Urinary bladder (tissue), 4 donors: ENCODE data around the gene LINGO1. TPM values are rescaled to one million over a fixed set of nuclear protein-coding genes. Genes with fewer than 3 reads are reported as not detected.
A peak's percentile ranks its signal among the peaks of the same experiment; 100 is the strongest.

Source experiments
- DNase-seq: peaks from one replicate; pipeline ENCODE4 v3.0.0-alpha.2; 2015; ENCODE audit errors: extremely low spot score
- H3K27ac ChIP-seq: one replicate; pipeline ENCODE4 v1.5.1; 2013; ENCODE audit warnings: low read depth, mild to moderate bottlenecking, moderate library complexity
- H3K36me3 ChIP-seq: one replicate; pipeline ENCODE4 v1.6.1; 2013; ENCODE audit warnings: mild to moderate bottlenecking, moderate library complexity; ENCODE audit not compliant: insufficient read depth
- H3K4me1 ChIP-seq: one replicate; pipeline ENCODE4 v1.6.1; 2013; ENCODE audit warnings: mild to moderate bottlenecking, moderate library complexity; ENCODE audit not compliant: insufficient read depth
- H3K4me3 ChIP-seq: one replicate; pipeline ENCODE4 v1.5.1; 2013; ENCODE audit warnings: low read depth, low read length
- WGBS: extraction: QIAGEN DNeasy Blood & Tissue Kit; methylation state at CpG from one replicate; pipeline ENCODE4 v1.1.7; 2013; 5-methylcytosine and 5-hydroxymethylcytosine counted together
- polyA plus RNA-seq: library from polyadenylated mRNA; stranded (reverse); fragments of 200-250 nt; gene quantifications from one replicate; pipeline ENCODE4 v1.2.3, GENCODE V29; 2013
- total RNA-seq: library from RNA; depleted of rRNA; stranded (reverse); fragments of >200 nt; gene quantifications from one replicate; pipeline ENCODE4 v1.2.3, GENCODE V29; 2014
- donor health status: healthy with polysubstance abuse.
- donor health status: healthy.

The LINGO1 gene
- total and polyA plus RNA-seq, 2 donors: 1.8 to 3.7 TPM

GRCh38 chr15:77665530-77666295, 33.0 kb upstream of the LINGO1 start:
- no peak for DNase-seq
- WGBS: 91% methylated on average over 12 of the region's 12 CpGs
- H3K4me3 ChIP-seq: no peak overlapping the region
- no peaks in the 10 kb centered on the region for H3K4me1 ChIP-seq
- no peak overlapping the region for H3K27ac ChIP-seq
- no peaks in the 10 kb centered on the region for H3K36me3 ChIP-seq

DNA sequence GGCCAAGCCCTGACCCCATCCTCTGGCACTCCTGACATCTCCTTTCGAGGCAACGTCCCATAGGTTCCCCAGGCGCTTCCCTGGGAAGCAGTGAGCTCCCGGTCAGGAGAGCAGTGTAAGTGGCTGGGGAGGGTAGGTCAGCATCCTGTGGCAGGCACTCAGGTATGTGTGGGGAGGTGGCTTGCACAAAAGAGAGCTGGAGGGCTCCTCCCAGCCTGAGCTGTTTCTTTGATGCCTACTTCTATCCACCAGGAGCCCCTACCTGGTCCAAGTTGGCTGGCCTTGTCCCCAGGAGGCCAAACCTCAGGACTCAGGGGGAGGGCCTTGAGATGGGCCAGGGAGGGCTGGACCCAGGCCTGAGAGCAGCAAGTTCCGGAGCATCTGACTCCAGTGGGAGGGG, 31.7 kb upstream of the LINGO1 start:
- WGBS: 81% methylated on average over 5 of the region's 5 CpGs
- Histone ChIP-seq H3K4me3 (no peak overlapping the region), H3K36me3 (no peaks in the 10 kb centered on the region), H3K4me1 (no peaks in the 10 kb centered on the region), H3K27ac (no peak overlapping the region)
- no peak for DNase-seq

DNA sequence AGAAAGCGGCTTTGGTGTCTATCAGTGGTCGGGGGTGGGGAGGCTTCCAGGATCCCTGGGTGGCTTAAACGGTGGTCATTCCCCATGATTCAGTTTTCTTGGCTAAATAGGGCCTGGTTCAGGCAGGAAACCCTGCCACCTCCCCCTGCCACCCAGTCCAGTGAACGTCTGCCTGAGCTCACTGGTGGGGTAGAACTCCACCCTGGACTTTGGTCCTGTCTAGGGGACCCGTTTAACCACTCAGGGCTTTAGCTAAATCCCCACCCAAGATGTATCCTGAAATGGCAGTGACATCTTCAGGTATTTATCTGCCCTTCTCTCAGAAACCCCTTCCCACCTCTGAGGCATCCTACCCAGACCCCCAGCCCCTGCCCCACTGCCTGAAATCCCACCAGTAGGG, 30.5 kb upstream of the LINGO1 start:
- DNase-seq: no peak
- Histone ChIP-seq H3K27ac (no peak overlapping the region), H3K4me1 (no peaks in the 10 kb centered on the region), H3K4me3 (no peak overlapping the region), H3K36me3 (no peaks in the 10 kb centered on the region)
- 68% methylated on average over 5 of the region's 5 CpGs for WGBS

DNA sequence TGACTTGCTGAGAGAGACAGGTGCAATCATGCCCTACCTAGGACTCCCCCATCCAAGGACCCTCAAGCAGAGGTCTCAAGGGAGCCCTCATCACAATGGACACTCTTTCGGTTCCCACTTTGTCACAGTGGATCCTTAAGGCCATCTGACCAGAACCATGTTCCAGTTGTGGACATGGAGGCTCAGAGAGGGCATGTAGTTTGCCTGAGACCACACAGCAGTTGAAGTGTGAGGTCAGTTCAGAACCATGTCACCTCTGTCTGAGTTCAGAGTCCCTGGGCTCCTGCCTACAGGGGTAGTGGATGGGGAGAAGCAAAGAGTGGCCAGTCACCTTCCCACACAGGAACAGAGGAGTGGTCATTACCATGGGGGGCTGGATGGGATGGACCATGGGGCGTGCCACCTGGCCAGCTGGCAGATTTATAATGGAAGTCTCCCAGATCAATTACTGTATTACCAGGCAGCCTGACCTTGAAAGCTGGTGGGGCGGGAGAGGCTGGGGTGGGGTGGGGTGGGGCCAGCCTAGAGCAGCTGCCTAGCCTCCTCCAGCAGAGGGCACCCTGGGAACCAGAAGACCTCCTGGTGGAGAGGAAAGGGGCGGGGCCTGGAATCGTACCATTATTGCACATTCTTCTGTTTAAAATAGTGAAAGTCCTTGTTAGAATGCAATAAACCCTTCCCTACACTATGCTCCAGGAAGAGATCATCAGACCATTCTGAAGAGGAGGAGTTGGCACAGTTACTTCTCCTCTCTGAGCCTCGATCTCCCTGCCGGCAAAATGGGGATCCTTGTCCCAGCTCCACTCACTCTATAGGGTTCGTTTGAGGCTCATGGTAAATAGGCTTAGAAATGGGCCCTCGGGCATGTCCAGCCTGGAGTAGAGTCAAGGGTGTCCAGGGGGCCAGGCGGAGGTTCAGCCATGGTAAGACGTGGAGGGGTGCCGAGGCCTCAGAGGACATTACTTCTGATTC, 26.9 kb upstream of the LINGO1 start:
- 57% methylated on average over 12 of the region's 12 CpGs for WGBS
- Histone ChIP-seq H3K36me3 (no peaks in the 10 kb centered on the region), H3K4me3 (no peak overlapping the region), H3K4me1 (no peaks in the 10 kb centered on the region), H3K27ac (no peak overlapping the region)
- DNase-seq: peak; percentile 2

DNA sequence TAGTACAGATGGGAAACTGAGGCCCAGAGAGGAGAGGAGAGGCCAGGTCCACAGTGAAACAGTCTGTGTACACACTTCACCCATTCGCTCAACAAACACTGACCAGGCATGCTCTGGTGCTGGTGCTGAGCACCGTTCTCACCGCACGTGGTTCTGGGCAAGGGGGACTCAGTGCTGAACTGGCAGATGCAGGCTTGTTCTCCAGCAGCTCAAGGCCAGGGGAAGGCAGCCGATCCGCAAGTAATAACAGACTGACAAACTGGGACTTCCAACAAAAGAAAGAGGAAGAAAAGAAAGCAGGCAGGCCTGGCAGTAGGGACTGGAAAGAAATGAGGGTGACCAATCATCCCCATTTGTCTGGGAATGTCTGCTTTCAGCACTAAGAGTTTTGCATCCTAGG, 25.6 kb upstream of the LINGO1 start:
- Histone ChIP-seq H3K4me3 (no peak overlapping the region), H3K27ac (no peak overlapping the region), H3K4me1 (no peaks in the 10 kb centered on the region), H3K36me3 (no peaks in the 10 kb centered on the region)
- no peak for DNase-seq
- 66% methylated on average over 6 of the region's 6 CpGs for WGBS

- Histone ChIP-seq H3K4me3 (no peak overlapping the region), H3K27ac (no peak overlapping the region), H3K4me1 (no peaks in the 10 kb centered on the region), H3K36me3 (no peaks in the 10 kb centered on the region)
- 55% methylated on average over 23 of the region's 23 CpGs for WGBS
- DNase-seq: no peak
Measured at GRCh38 chr15:77657634-77658238, 25.0 kb upstream of the LINGO1 start.

- H3K27ac ChIP-seq: no peak overlapping the region
- whole genome bisulfite sequencing: 57% methylated on average over 12 of the region's 12 CpGs
- no peak overlapping the region for H3K4me3 ChIP-seq
- no peaks in the 10 kb centered on the region for H3K4me1 ChIP-seq
- no peak for DNase-seq
- no peaks in the 10 kb centered on the region for H3K36me3 ChIP-seq
Measured at GRCh38 chr15:77656294-77656693, 23.6 kb upstream of the LINGO1 start.

GRCh38 chr15:77654975-77655374, 22.3 kb upstream of the LINGO1 start:
- DNase-seq: no peak
- 17% methylated on average over 4 of the region's 4 CpGs for WGBS
- no peaks in the 10 kb centered on the region for H3K36me3 ChIP-seq
- H3K27ac ChIP-seq: no peak overlapping the region
- no peak overlapping the region for H3K4me3 ChIP-seq
- no peaks in the 10 kb centered on the region for H3K4me1 ChIP-seq

DNA sequence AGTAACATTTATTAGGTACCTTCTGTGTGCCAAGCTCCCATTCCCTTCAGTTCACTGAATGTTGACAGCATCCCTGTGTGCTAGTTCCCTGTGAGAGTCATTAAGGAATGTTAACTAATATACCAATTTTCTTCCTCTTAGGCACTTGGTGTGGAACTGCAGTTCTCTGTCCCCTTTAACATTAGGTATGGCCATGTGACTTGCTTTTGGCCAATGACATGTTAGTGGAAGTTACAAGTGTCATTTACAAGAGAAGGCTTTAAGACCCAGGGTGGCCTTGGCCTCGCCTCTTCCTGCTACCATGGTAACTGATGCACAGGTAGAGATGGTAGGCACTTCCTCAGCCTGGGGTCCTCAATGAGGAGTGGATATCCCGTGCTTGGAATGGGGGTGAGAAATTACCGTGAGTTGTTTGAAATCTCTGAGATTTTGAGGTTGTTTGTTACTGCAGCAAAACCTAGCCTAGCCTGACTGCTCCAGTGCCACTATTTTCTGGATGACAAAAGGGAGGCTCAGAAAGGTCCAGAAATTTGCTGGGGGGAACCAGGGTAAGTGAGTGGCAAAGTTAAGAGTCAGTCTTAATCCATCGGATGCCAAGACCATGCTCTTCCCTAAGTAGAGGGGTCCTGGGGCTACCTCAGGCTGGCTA, 21.2 kb upstream of the LINGO1 start:
- H3K4me3 ChIP-seq: no peak overlapping the region
- WGBS: 87% methylated on average over 4 of the region's 4 CpGs
- no peaks in the 10 kb centered on the region for H3K36me3 ChIP-seq
- H3K4me1 ChIP-seq: no peaks in the 10 kb centered on the region
- no peak for DNase-seq
- no peak overlapping the region for H3K27ac ChIP-seq

DNA sequence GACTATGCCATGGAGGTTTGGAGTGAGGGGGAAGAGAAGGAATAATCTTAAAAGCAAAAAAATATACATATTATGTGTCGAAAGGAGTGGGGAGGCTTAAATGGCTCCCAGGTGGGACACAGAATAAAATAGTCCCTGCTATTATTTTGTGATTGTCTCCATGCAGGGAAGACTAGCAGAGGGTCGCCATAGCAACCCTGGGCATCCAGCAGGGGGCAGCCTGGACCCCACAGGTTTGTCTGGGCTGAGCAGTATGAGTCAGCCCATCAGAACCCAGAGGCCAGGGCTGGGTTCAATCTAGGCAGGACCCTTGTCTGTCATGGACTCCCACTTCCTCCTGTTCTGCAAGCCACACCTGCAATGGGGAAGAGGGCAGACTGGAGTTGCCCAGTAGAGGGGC, 17.6 kb upstream of the LINGO1 start:
- WGBS: 42% methylated on average over 2 of the region's 2 CpGs
- Histone ChIP-seq H3K4me3 (no peak overlapping the region), H3K36me3 (no peaks in the 10 kb centered on the region), H3K27ac (no peak overlapping the region), H3K4me1 (no peaks in the 10 kb centered on the region)
- no peak for DNase-seq

GRCh38 chr15:77649610-77650009, 16.9 kb upstream of the LINGO1 start:
- WGBS: 58% methylated on average over 3 of the region's 3 CpGs
- no peaks in the 10 kb centered on the region for H3K36me3 ChIP-seq
- DNase-seq: no peak
- no peak overlapping the region for H3K4me3 ChIP-seq
- no peak overlapping the region for H3K27ac ChIP-seq
- no peaks in the 10 kb centered on the region for H3K4me1 ChIP-seq

DNA sequence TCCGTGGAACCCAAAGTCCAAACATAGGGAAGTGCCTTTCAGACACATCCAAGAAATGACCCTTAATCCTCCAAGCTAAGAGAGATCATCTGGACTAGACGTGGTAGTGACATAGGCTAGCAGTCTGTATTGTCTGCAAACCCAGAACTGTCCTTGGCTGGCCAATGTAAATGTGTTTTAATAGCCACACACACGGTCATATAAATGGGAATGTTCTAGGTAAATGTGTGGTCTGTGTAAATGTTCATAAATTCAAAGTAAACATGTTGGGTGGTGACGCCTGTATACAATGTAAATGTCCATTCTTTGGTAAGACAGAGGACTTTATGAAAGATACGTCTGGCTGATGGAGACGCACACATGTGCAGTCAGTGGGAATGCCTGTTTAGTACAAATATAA, 16.3 kb upstream of the LINGO1 start:
- no peak for DNase-seq
- H3K4me1 ChIP-seq: no peaks in the 10 kb centered on the region
- H3K27ac ChIP-seq: no peak overlapping the region
- H3K36me3 ChIP-seq: no peaks in the 10 kb centered on the region
- 67% methylated on average over 6 of the region's 6 CpGs for WGBS
- H3K4me3 ChIP-seq: no peak overlapping the region

DNA sequence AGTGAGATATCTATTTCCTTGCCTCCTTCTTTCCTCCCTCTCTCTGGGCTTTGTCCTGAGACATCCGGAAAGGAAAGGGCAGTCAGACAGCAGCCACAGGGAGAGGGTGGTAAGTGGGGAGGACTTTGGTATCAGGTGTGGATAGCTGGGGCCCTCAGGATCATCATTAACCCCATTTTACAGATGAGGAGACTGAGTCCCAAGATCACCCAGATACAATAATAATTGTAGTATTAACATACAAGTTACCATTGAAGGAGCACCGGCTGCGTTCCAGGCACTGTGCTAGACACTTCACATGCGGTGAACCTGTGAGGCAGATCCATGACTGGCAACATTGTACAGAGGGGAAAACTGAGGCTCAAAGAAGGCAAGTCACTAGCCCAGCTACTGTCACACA, 15.2 kb upstream of the LINGO1 start:
- no peak overlapping the region for H3K27ac ChIP-seq
- H3K36me3 ChIP-seq: no peaks in the 10 kb centered on the region
- H3K4me3 ChIP-seq: no peak overlapping the region
- no peaks in the 10 kb centered on the region for H3K4me1 ChIP-seq
- WGBS: 91% methylated on average over 4 of the region's 4 CpGs
- no peak for DNase-seq
